IMR-90 (cell line): ENCODE results near the gene RPL31.

Experiments used
- CEBPB ChIP-seq: IDR thresholded peaks from 2 replicates; pipeline ENCODE4 v1.6.1; 2012; ENCODE audit warnings: low read depth, low read length, improper control_type of control experiment
- CTCF ChIP-seq: conservative IDR thresholded peaks from 2 replicates; pipeline ENCODE4 v1.5.1; 2012; ENCODE audit warnings: mild to moderate bottlenecking, low read depth, low read length, improper control_type of control experiment
- FOS ChIP-seq: fragments of 150-350 bp; IDR thresholded peaks from 2 replicates; pipeline ENCODE4 v1.6.1; 2016; ENCODE audit warnings: low read depth, low read length
- POLR2A ChIP-seq: IDR thresholded peaks from 2 replicates; pipeline ENCODE4 v1.6.1; 2012; ENCODE audit warnings: mild to moderate bottlenecking, low read depth, low read length
- RCOR1 ChIP-seq: IDR thresholded peaks from 2 replicates; pipeline ENCODE4 v1.6.1; 2012; ENCODE audit warnings: mild to moderate bottlenecking, low read length, improper control_type of control experiment; ENCODE audit not compliant: insufficient replicate concordance

- TF ChIP-seq POLR2A = no peak
- TF ChIP-seq CEBPB = no peak
- no peak for TF ChIP-seq RCOR1
- TF ChIP-seq FOS = no peak
- TF ChIP-seq CTCF = no peak
Observed at GRCh38 chr2:100982431-100982861, 19.6 kb upstream of the RPL31 start.
